ENCODE measurements around the gene CPVL. TPM values are rescaled to one million over a fixed set of nuclear protein-coding genes. Genes with fewer than 3 reads are reported as not detected.

The CPVL gene
- total RNA-seq, 1 donor from 2014 or later, result 22.1 TPM

- Mint-ChIP-seq H3K27me3 (peaks cover 67% of the 10 kb centered on the region), H3K27ac (peak overlapping the region; percentile 85), H3K9me3 (ENCODE audit: low read depth) (no peaks in the 10 kb centered on the region)
Measured at GRCh38 chr7:28957064-28957750, 189.1 kb downstream of the CPVL start.

GRCh38 chr7:28956608-28957063, 189.7 kb downstream of the CPVL start:
- H3K27me3 Mint-ChIP-seq, result peaks cover 63% of the 10 kb centered on the region
- H3K4me3 Mint-ChIP-seq (ENCODE audit: low read depth), result peak overlapping the region; percentile 75
- DNase-seq (ENCODE audit: low spot score, unreplicated experiment), result peak; percentile 77
- H3K4me1 Mint-ChIP-seq (ENCODE audit: low read depth), result peaks cover 4% of the 10 kb centered on the region
- H3K27ac Mint-ChIP-seq, result no peak overlapping the region
- H3K36me3 Mint-ChIP-seq (ENCODE audit: insufficient read depth), result no peaks in the 10 kb centered on the region
- H3K9me3 Mint-ChIP-seq (ENCODE audit: low read depth), result no peaks in the 10 kb centered on the region
- TF ChIP-seq CTCF (IDR thresholded peaks at IDR 0.05; ENCODE audit: unreplicated experiment), result peak; percentile 69

More at GRCh38 chr7:28957064-28957750, 189.1 kb downstream of the CPVL start:
- peak; percentile 15 for DNase-seq (ENCODE audit: low spot score, unreplicated experiment)
- H3K4me1 Mint-ChIP-seq (ENCODE audit: low read depth), result peaks cover 4% of the 10 kb centered on the region
- H3K36me3 Mint-ChIP-seq (ENCODE audit: insufficient read depth), result no peaks in the 10 kb centered on the region
- peak overlapping the region; percentile 75 for H3K4me3 Mint-ChIP-seq (ENCODE audit: low read depth)
- no peak for TF ChIP-seq CTCF (IDR thresholded peaks at IDR 0.05; ENCODE audit: unreplicated experiment)

GRCh38 chr7:28955718-28956607, 190.4 kb downstream of the CPVL start:
- H3K9me3 Mint-ChIP-seq (ENCODE audit: low read depth), result no peaks in the 10 kb centered on the region
- peak; percentile 72 for TF ChIP-seq CTCF (IDR thresholded peaks at IDR 0.05; ENCODE audit: unreplicated experiment)
- H3K27ac Mint-ChIP-seq, result no peak overlapping the region
- DNase-seq (ENCODE audit: low spot score, unreplicated experiment), result peak; percentile 72
- H3K36me3 Mint-ChIP-seq (ENCODE audit: insufficient read depth), result no peaks in the 10 kb centered on the region
- H3K4me3 Mint-ChIP-seq (ENCODE audit: low read depth), result peak overlapping the region; percentile 63
- peaks cover 64% of the 10 kb centered on the region for H3K27me3 Mint-ChIP-seq
- H3K4me1 Mint-ChIP-seq (ENCODE audit: low read depth), result peaks cover 4% of the 10 kb centered on the region

GRCh38 chr7:28955356-28955717, 191.0 kb downstream of the CPVL start:
- Mint-ChIP-seq H3K9me3 (ENCODE audit: low read depth) (peaks cover 2% of the 10 kb centered on the region), H3K4me1 (ENCODE audit: low read depth) (peaks cover 4% of the 10 kb centered on the region), H3K4me3 (ENCODE audit: low read depth) (peak overlapping the region; percentile 63), H3K36me3 (ENCODE audit: insufficient read depth) (no peaks in the 10 kb centered on the region), H3K27me3 (peaks cover 61% of the 10 kb centered on the region), H3K27ac (no peak overlapping the region)
- DNase-seq (ENCODE audit: low spot score, unreplicated experiment), result no peak
- no peak for TF ChIP-seq CTCF (IDR thresholded peaks at IDR 0.05; ENCODE audit: unreplicated experiment)

GRCh38 chr7:28954946-28955345, 191.4 kb downstream of the CPVL start:
- H3K9me3 Mint-ChIP-seq (ENCODE audit: low read depth), result peaks cover 3% of the 10 kb centered on the region
- no peak overlapping the region for H3K27ac Mint-ChIP-seq
- DNase-seq (ENCODE audit: low spot score, unreplicated experiment), result no peak
- peaks cover 4% of the 10 kb centered on the region for H3K4me1 Mint-ChIP-seq (ENCODE audit: low read depth)
- no peaks in the 10 kb centered on the region for H3K36me3 Mint-ChIP-seq (ENCODE audit: insufficient read depth)
- TF ChIP-seq CTCF (IDR thresholded peaks at IDR 0.05; ENCODE audit: unreplicated experiment), result no peak
- peaks cover 58% of the 10 kb centered on the region for H3K27me3 Mint-ChIP-seq
- no peak overlapping the region for H3K4me3 Mint-ChIP-seq (ENCODE audit: low read depth)

Data from progenitor cell of endocrine pancreas (in vitro differentiated cells).